ENCODE measurements around the gene MYORG. TPM values are rescaled to one million over a fixed set of nuclear protein-coding genes. Genes with fewer than 3 reads are reported as not detected.
"Not testable (repeated sequence)": the region's sequence is repeated elsewhere in the genome, so short reads cannot be mapped to it uniquely, and the experiment has no call there.

MYORG gene
- total and polyA plus RNA-seq, 9 donors = 0.60 to 7.8 (median 1.2) TPM

GRCh38 chr9:34370335-34370969, 6.2 kb downstream of the MYORG start:
- DNase-seq = no peak
- H3K27me3 ChIP-seq = no peaks in the 10 kb centered on the region
- H3K36me3 ChIP-seq = no peaks in the 10 kb centered on the region
- H3K4me1 ChIP-seq (ENCODE audit: insufficient read depth) = no peaks in the 10 kb centered on the region
- H3K9me3 ChIP-seq = peaks cover 0 to 18% of the 10 kb centered on the region in 2 donors
- no peak for TF ChIP-seq CTCF (IDR thresholded peaks at IDR 0.05)
- no peak for TF ChIP-seq POLR2A (IDR thresholded peaks at IDR 0.05)
- TF ChIP-seq EP300 (IDR thresholded peaks at IDR 0.05) = no peak
- no peak overlapping the region for H3K4me3 ChIP-seq
- no peak overlapping the region for H3K27ac ChIP-seq
- intact Hi-C loops (cut with DNase I) = no loop called here
- WGBS, 3 donors = 35 to 53% (median 43%) methylated on average over 15 to 23 of the region's 23 CpGs

GRCh38 chr9:34369636-34370035, 7.1 kb downstream of the MYORG start:
- H3K27me3 ChIP-seq = no peaks in the 10 kb centered on the region
- TF ChIP-seq POLR2A (IDR thresholded peaks at IDR 0.05) (no peak), EP300 (IDR thresholded peaks at IDR 0.05) (no peak), CTCF (IDR thresholded peaks at IDR 0.05) (no peak)
- no peak overlapping the region for H3K27ac ChIP-seq
- WGBS, 3 donors = 85 to 90% (median 88%) methylated on average over 4 of the region's 4 CpGs
- no peak overlapping the region for H3K4me3 ChIP-seq
- intact Hi-C loops (cut with DNase I) = no loop called here
- peaks cover 0 to 18% of the 10 kb centered on the region in 2 donors for H3K9me3 ChIP-seq
- no peaks in the 10 kb centered on the region for H3K36me3 ChIP-seq
- no peak for DNase-seq
- H3K4me1 ChIP-seq (ENCODE audit: insufficient read depth) = no peaks in the 10 kb centered on the region

GRCh38 chr9:34368796-34369195, 7.9 kb downstream of the MYORG start:
- H3K27me3 ChIP-seq; H3K4me1 ChIP-seq (ENCODE audit: insufficient read depth); H3K4me3 ChIP-seq; H3K36me3 ChIP-seq; H3K27ac ChIP-seq; DNase-seq; intact Hi-C loops (cut with DNase I): not testable (repeated sequence)
- WGBS, 3 donors = 93 to 94% (median 93%) methylated on average over 5 of the region's 5 CpGs
- peaks cover 0 to 18% of the 10 kb centered on the region in 2 donors for H3K9me3 ChIP-seq

- DNase-seq; H3K27ac ChIP-seq; H3K4me1 ChIP-seq (ENCODE audit: insufficient read depth); H3K4me3 ChIP-seq; intact Hi-C loops (cut with DNase I); H3K27me3 ChIP-seq; H3K36me3 ChIP-seq: not testable (repeated sequence)
- H3K9me3 ChIP-seq = peaks cover 0 to 18% of the 10 kb centered on the region in 2 donors
- WGBS, 3 donors = 87 to 100% (median 91%) methylated on average over 3 of the region's 3 CpGs
Measured at GRCh38 chr9:34367751-34368410, 8.8 kb downstream of the MYORG start.

- H3K36me3 ChIP-seq = no peaks in the 10 kb centered on the region
- peaks cover 0 to 8% of the 10 kb centered on the region in 2 donors for H3K9me3 ChIP-seq
- H3K4me3 ChIP-seq = no peak overlapping the region
- TF ChIP-seq EP300 (IDR thresholded peaks at IDR 0.05) = no peak
- no peak for TF ChIP-seq CTCF (IDR thresholded peaks at IDR 0.05)
- no peak for TF ChIP-seq POLR2A (IDR thresholded peaks at IDR 0.05)
- H3K4me1 ChIP-seq (ENCODE audit: insufficient read depth) = no peaks in the 10 kb centered on the region
- H3K27ac ChIP-seq = no peak overlapping the region
- DNase-seq = no peak
- intact Hi-C loops (cut with DNase I) = no loop called here
- H3K27me3 ChIP-seq = no peaks in the 10 kb centered on the region
- WGBS, 3 donors = 72 to 77% (median 76%) methylated on average over 2 of the region's 2 CpGs
Measured at GRCh38 chr9:34366365-34366764, 10.3 kb downstream of the MYORG start.
